Esophagus squamous epithelium (tissue), 4 donors: Measurements from ENCODE around the gene EIF5AL1.

Experiments used
- CTCF ChIP-seq, 6 experiments: fragments of 450-650 bp in 4 of 6; fragments of 200-600 bp in 2 of 6; sonication (generic) in 2 of 6; IDR thresholded peaks; one replicate each; pipeline ENCODE4 v1.5.1; 2016 to 2019; ENCODE audit warnings: antibody characterized with exemption in 6 of 6, mild to moderate bottlenecking in 4 of 6, moderate library complexity in 4 of 6
- POLR2A ChIP-seq, 4 donors: fragments of 450-650 bp; IDR thresholded peaks; one replicate each; pipeline ENCODE4 v1.6.1; 2017; ENCODE audit warnings: antibody characterized with exemption in 4 of 4, mild to moderate bottlenecking in 4 of 4, moderate library complexity in 3 of 4

GRCh38 chr10:79468015-79468560, 44.2 kb upstream of the EIF5AL1 start:
- TF ChIP-seq CTCF (IDR thresholded peaks at IDR 0.05) (no peak), POLR2A (IDR thresholded peaks at IDR 0.05) (no peak)
